NCI-H82 treated with DMSO at 0.1 percent for 48 hours (cell line): ENCODE data around the gene MAG.

Experiments
- DNase-seq: peaks from one replicate; lab custom pipeline; 2025; ENCODE audit not compliant: unreplicated experiment; lab: John Stamatoyannopoulos, UW

Gene MAG

GRCh38 chr19:35341565-35342225, 49.7 kb downstream of the MAG start:
- DNase-seq: no peak

- DNase-seq: peak; percentile 62
Measured at GRCh38 chr19:35342430-35342829, 50.5 kb downstream of the MAG start.

GRCh38 chr19:35344511-35345031, 52.6 kb downstream of the MAG start:
- no peak for DNase-seq

- DNase-seq: no peak
Measured at GRCh38 chr19:35345671-35346111, 53.7 kb downstream of the MAG start.

- no peak for DNase-seq
Measured at GRCh38 chr19:35346193-35347052, 54.5 kb downstream of the MAG start.

GRCh38 chr19:35347171-35347929, 55.4 kb downstream of the MAG start, which contains the start of gene FFAR1:
Gene FFAR1, plus strand, starts transcription at chr19:35347902. Its CDS starts 3,650 bp downstream, at chr19:35351552.
- no peak for DNase-seq

GRCh38 chr19:35347930-35348298, 56.0 kb downstream of the MAG start:
- DNase-seq: no peak

GRCh38 chr19:35348911-35349611, 57.1 kb downstream of the MAG start:
- no peak for DNase-seq

- no peak for DNase-seq
Measured at GRCh38 chr19:35349614-35350521, 57.9 kb downstream of the MAG start.

- no peak for DNase-seq
Measured at GRCh38 chr19:35350591-35350990, 58.6 kb downstream of the MAG start.

GRCh38 chr19:35351411-35352176, 59.6 kb downstream of the MAG start:
- DNase-seq: no peak

GRCh38 chr19:35352177-35352447, 60.2 kb downstream of the MAG start:
- DNase-seq: no peak

GRCh38 chr19:35352448-35353304, 60.7 kb downstream of the MAG start:
- peak; percentile 35 for DNase-seq

- DNase-seq: no peak
Measured at GRCh38 chr19:35353635-35354034, 61.7 kb downstream of the MAG start.

- DNase-seq: no peak
Measured at GRCh38 chr19:35354898-35355297, 62.9 kb downstream of the MAG start.

- no peak for DNase-seq
Measured at GRCh38 chr19:35355791-35356460, 64.0 kb downstream of the MAG start.

GRCh38 chr19:35357867-35358573, 66.1 kb downstream of the MAG start, which contains the start of gene FFAR3:
Gene FFAR3, plus strand, starts transcription at chr19:35358460. Its CDS starts 431 bp downstream, at chr19:35358891.
- no peak for DNase-seq
